Endothelial cell of umbilical vein (primary cell): Measurements from ENCODE around the gene CCDC183. TPM values are rescaled to one million over a fixed set of nuclear protein-coding genes. Genes with fewer than 3 reads are reported as not detected.

Experiments
- BruUV-seq: library from RNA; stranded (reverse); fragments of 400-500 nt; replicated peaks from 2 replicates; lab custom pipeline; 2021; lab: Mats Ljungman, UMichigan
- CTCF ChIA-PET: fragments of 300-600, 350-600 bp; sonication (Branson Sonifier 250); formaldehyde crosslinking; loops from one replicate; lab custom pipeline; 2021; ENCODE audit warnings: antibody characterized with exemption, inconsistent platforms; lab: Charles Lee
- POLR2A ChIA-PET: fragments of 300-600, 350-600 bp; sonication (Branson Sonifier 250); formaldehyde crosslinking; loops from one replicate; lab custom pipeline; 2021; ENCODE audit warnings: antibody characterized with exemption, inconsistent platforms; lab: Charles Lee
- DNase-seq: peaks from one replicate; pipeline ENCODE4 v3.0.0-alpha.2; 2011; ENCODE audit warnings: low read depth, low spot score
- FAIRE-seq: peaks from 2 replicates; lab custom pipeline; 2011; peaks lifted over from hg19 to GRCh38; lab: Jason Lieb, UNC
- H2AFZ ChIP-seq: 2 replicates; pipeline ENCODE4 v1.6.0; 2012; ENCODE audit warnings: low read depth, low read length, control low read depth, inconsistent platforms
- H3K27ac ChIP-seq: 2 replicates; pipeline ENCODE4 v1.5.1; 2011; ENCODE audit warnings: low read depth, mild to moderate bottlenecking, control low read depth, low read length, moderate library complexity; ENCODE audit not compliant: insufficient read depth
- H3K27me3 ChIP-seq, 2 experiments: 2 replicates each; pipeline versions ENCODE4 v1.6.0 to v1.6.1; 2011; ENCODE audit warnings: low read length in 2 of 2, mixed read lengths in 1 of 2; ENCODE audit not compliant: control insufficient read depth in 2 of 2, insufficient read depth in 2 of 2
- H3K36me3 ChIP-seq, 2 experiments: 2 replicates in 1 of 2; 3 replicates in 1 of 2; pipeline ENCODE4 v1.5.1; 2011; ENCODE audit warnings: low read length in 2 of 2, mild to moderate bottlenecking in 1 of 2, moderate library complexity in 1 of 2; ENCODE audit not compliant: control insufficient read depth in 2 of 2, insufficient read depth in 2 of 2; ENCODE audit errors: extremely low read depth in 1 of 2
- H3K4me1 ChIP-seq: 3 replicates; pipeline ENCODE4 v1.5.1; 2011; ENCODE audit warnings: mild to moderate bottlenecking, low read length; ENCODE audit not compliant: control insufficient read depth, insufficient read depth; ENCODE audit errors: extremely low read depth
- H3K4me2 ChIP-seq: 2 replicates; pipeline ENCODE4 v1.6.1; 2011; ENCODE audit warnings: low read length, control low read depth, mixed read lengths; ENCODE audit not compliant: insufficient read depth
- H3K4me3 ChIP-seq, 3 experiments: fragments of 200-600 bp in 1 of 3; sonication (generic), shearing (Covaris generic) in 1 of 3; replicated peaks in 1 of 3; 2 replicates each; pipeline ENCODE4 v1.5.1; 2011 to 2016; ENCODE audit warnings: control low read depth in 3 of 3, low read length in 3 of 3, mild to moderate bottlenecking in 2 of 3, inconsistent platforms in 1 of 3, low read depth in 1 of 3, moderate library complexity in 1 of 3; ENCODE audit not compliant: insufficient read depth in 1 of 3
- H3K79me2 ChIP-seq: 2 replicates; pipeline ENCODE4 v1.6.0; 2012; ENCODE audit warnings: low read length, inconsistent platforms; ENCODE audit not compliant: control insufficient read depth, insufficient read depth
- H3K9ac ChIP-seq: replicated peaks from 2 replicates; pipeline ENCODE3; 2011; ENCODE audit warnings: low read length, control low read depth; ENCODE audit not compliant: insufficient read depth; ENCODE audit errors: extremely low read depth
- H3K9me1 ChIP-seq: replicated peaks from 3 replicates; pipeline ENCODE4 v1.6.0; 2011; ENCODE audit warnings: mild to moderate bottlenecking, low read length; ENCODE audit not compliant: control insufficient read depth, insufficient read depth; ENCODE audit errors: extremely low read depth
- H3K9me3 ChIP-seq: replicated peaks from 2 replicates; pipeline ENCODE4 v1.5.1; 2012; ENCODE audit warnings: low read length, inconsistent platforms; ENCODE audit not compliant: control insufficient read depth, insufficient read depth
- H4K20me1 ChIP-seq: replicated peaks from 2 replicates; pipeline ENCODE3; 2011; ENCODE audit warnings: mild to moderate bottlenecking, low read length; ENCODE audit not compliant: control insufficient read depth, insufficient read depth; ENCODE audit errors: extremely low read depth
- CTCF ChIP-seq, 2 donors: IDR thresholded peaks; 1 replicate in 1 of 2; 2 replicates in 1 of 2; pipeline ENCODE4 v1.5.1; 2011; ENCODE audit warnings: low read length in 2 of 2, mild to moderate bottlenecking in 2 of 2, moderate library complexity in 2 of 2, control low read depth in 1 of 2, inconsistent platforms in 1 of 2, low read depth in 1 of 2; ENCODE audit not compliant: insufficient read depth in 1 of 2; ENCODE audit errors: extremely low read depth in 1 of 2
- EZH2 ChIP-seq: IDR thresholded peaks from 2 replicates; pipeline ENCODE4 v1.6.1; 2012; ENCODE audit warnings: borderline replicate concordance, low read depth, mild to moderate bottlenecking, moderate library complexity, low read length, inconsistent platforms; ENCODE audit not compliant: severe bottlenecking
- FOS ChIP-seq: IDR thresholded peaks from 2 replicates; pipeline ENCODE4 v1.6.1; 2011; ENCODE audit warnings: mild to moderate bottlenecking, low read length, moderate library complexity, borderline replicate concordance; ENCODE audit not compliant: insufficient read depth
- GATA2 ChIP-seq: IDR thresholded peaks from 2 replicates; pipeline ENCODE4 v1.7.0; 2011; ENCODE audit warnings: low read depth, mild to moderate bottlenecking, moderate library complexity, mixed read lengths, low read length; ENCODE audit not compliant: insufficient read length, insufficient read depth
- JUN ChIP-seq: IDR thresholded peaks from 2 replicates; pipeline ENCODE4 v1.6.1; 2011; ENCODE audit warnings: borderline replicate concordance, low read depth; ENCODE audit not compliant: insufficient read length, insufficient read depth
- MYC ChIP-seq: IDR thresholded peaks from one replicate; pipeline ENCODE4 v1.6.1; 2011; ENCODE audit warnings: mild to moderate bottlenecking, low read depth, low read length
- POLR2A ChIP-seq: IDR thresholded peaks from 2 replicates; pipeline ENCODE4 v1.6.1; 2012; ENCODE audit warnings: low read depth, mild to moderate bottlenecking, control low read depth, low read length
- POLR2AphosphoS5 ChIP-seq: IDR thresholded peaks from 2 replicates; pipeline ENCODE4 v1.6.1; 2012; ENCODE audit warnings: low read depth, mild to moderate bottlenecking, control low read depth, low read length, moderate library complexity; ENCODE audit not compliant: insufficient read depth
- dilution Hi-C: fragments of 300-500 bp; cut with MboI; formaldehyde crosslinking; loops from one replicate; pipeline ENCODE4 v1.15.0; 2019; ENCODE audit warnings: low sequenced_read_pairs; ENCODE audit not compliant: extremely low pct_ligation_motif_present
- intact Hi-C: fragments of 100-400 bp; cut with micrococcal nuclease; formaldehyde crosslinking; loops from one replicate; pipeline ENCODE4 v1.10.0; 2022
- polyA plus RNA-seq, 4 experiments: library from polyadenylated mRNA; depleted of rRNA in 3 of 4; stranded (reverse) in 3 of 4; unstranded in 1 of 4; fragments of >200 nt; gene quantifications; 2 replicates each; pipeline versions ENCODE4 v1.2.1 to v1.2.3, GENCODE V29; 2011 to 2012; ENCODE audit warnings: missing spikeins in 1 of 4
- total RNA-seq: library from RNA; stranded (reverse); gene quantifications from 2 replicates; pipeline ENCODE4 v1.2.3, GENCODE V29; 2021
- TF ChIP-seq, protein P1 (sequence below): IDR thresholded peaks from 2 replicates; pipeline ENCODE4 v1.6.1; 2011; ENCODE audit not compliant: insufficient read depth, insufficient read length

Gene CCDC183
- total and polyA plus RNA-seq, 2 donors (not counting 3 experiments of a cell fraction or from before 2014, with no cell fraction given), result 0.50 TPM; not detected in 1

GRCh38 chr9:136854842-136855460 is 58.8 kb downstream of the CCDC183 start:
- FAIRE-seq (no peak), DNase-seq (no peak)
- dilution Hi-C loops, result no loop called here
- POLR2A ChIA-PET, result no interaction called here
- TF ChIP-seq EZH2, result no peak
- no peak for TF ChIP-seq CTCF (IDR thresholded peaks at IDR 0.05; ENCODE audit: extremely low read depth in 1 of 2, insufficient read depth in 1 of 2, low read depth in 1 of 2, low read length in 2 of 2)
- TF ChIP-seq POLR2A, result no peak
- TF ChIP-seq, protein P1, sequence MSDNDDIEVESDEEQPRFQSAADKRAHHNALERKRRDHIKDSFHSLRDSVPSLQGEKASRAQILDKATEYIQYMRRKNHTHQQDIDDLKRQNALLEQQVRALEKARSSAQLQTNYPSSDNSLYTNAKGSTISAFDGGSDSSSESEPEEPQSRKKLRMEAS, result no peak
- no peak for TF ChIP-seq MYC
- no peak for TF ChIP-seq GATA2
- TF ChIP-seq JUN, result no peak
- no peak for TF ChIP-seq POLR2AphosphoS5
- TF ChIP-seq FOS, result no peak
- no peaks in the 10 kb centered on the region for H3K27me3 ChIP-seq
- intact Hi-C loops, result no loop called here
- no peaks in the 10 kb centered on the region for H3K9me3 ChIP-seq
- no peak overlapping the region for H3K27ac ChIP-seq
- no peaks in the 10 kb centered on the region for H3K79me2 ChIP-seq
- no peaks in the 10 kb centered on the region for H3K36me3 ChIP-seq
- BruUV-seq, result no TSS peak
- no peak overlapping the region for H3K4me3 ChIP-seq
- H3K9ac ChIP-seq, result no peak overlapping the region
- H2AFZ ChIP-seq, result no peak overlapping the region
- CTCF ChIA-PET, result interaction anchor here (1.1 kb wide), 1 partner anchor 13 kb away, joined by 3 read pairs; the partner anchor contains the start of gene AJM1
- H4K20me1 ChIP-seq, result no peaks in the 10 kb centered on the region
- peaks cover 3% of the 10 kb centered on the region for H3K4me1 ChIP-seq
- H3K4me2 ChIP-seq, result no peak overlapping the region
- no peaks in the 10 kb centered on the region for H3K9me1 ChIP-seq
